Prostate gland (tissue), 2 donors: ENCODE results near the gene TECPR2.

Experiments
- CTCF ChIP-seq, 4 experiments: fragments of 200-600 bp in 2 of 4; fragments of 450-650 bp in 2 of 4; sonication (generic) in 2 of 4; IDR thresholded peaks; 1 replicate in 3 of 4; 2 replicates in 1 of 4; pipeline ENCODE4 v1.5.1; 2016 to 2019; ENCODE audit warnings: antibody characterized with exemption in 4 of 4, mild to moderate bottlenecking in 2 of 4, moderate library complexity in 2 of 4
- POLR2A ChIP-seq: fragments of 450-650 bp; IDR thresholded peaks from one replicate; pipeline ENCODE4 v1.6.1; 2016; ENCODE audit warnings: antibody characterized with exemption, mild to moderate bottlenecking
- POLR2AphosphoS5 ChIP-seq: sonication (generic); formaldehyde crosslinking; IDR thresholded peaks from one replicate; pipeline ENCODE4 v1.6.1; 2017; ENCODE audit warnings: antibody characterized with exemption

DNA sequence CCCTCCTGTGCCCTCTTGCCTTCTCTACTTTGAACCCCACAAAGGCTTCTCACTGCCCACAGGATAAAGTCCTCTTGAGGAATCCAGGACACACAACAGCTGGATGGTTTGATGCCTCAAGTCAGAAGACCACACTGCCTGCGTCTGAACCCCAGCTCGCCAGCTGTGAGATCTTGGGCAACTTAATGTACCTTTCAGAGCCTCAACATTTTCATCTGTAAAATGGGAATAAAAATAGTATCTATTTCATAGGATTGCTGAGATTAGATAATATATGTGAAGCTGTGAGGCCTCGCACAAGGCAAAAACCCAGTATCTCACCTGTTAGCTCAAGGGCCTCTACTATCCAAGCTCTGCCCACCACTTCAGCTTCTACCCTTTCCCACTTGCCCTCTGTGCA is 2.4 kb upstream of the TECPR2 start:
- TF ChIP-seq CTCF (IDR thresholded peaks at IDR 0.05) (no peak), POLR2A (no peak), POLR2AphosphoS5 (no peak)
